SK-N-SH (cell line): Measurements from ENCODE around the gene COL25A1. TPM values are rescaled to one million over a fixed set of nuclear protein-coding genes. Genes with fewer than 3 reads are reported as not detected.

Experiments
- CTCF ChIA-PET: fragments of 300-600, 350-600 bp; formaldehyde crosslinking; extraction: SDS; loops from one replicate; lab custom pipeline; 2021; lab: Yijun Ruan, JAX
- POLR2A ChIA-PET: fragments of 350-600 bp; sonication (Branson Sonifier 250); formaldehyde crosslinking; extraction: SDS; loops from one replicate; lab custom pipeline; 2020; ENCODE audit warnings: antibody characterized with exemption, inconsistent platforms; lab: Yijun Ruan, JAX
- DNase-seq: peaks from one replicate; pipeline ENCODE4 v3.0.0; 2012
- H2AFZ ChIP-seq: fragments of 200-600 bp; sonication (generic); 2 replicates; pipeline ENCODE4 v1.8.1; 2016; ENCODE audit warnings: antibody characterized with exemption, mild to moderate bottlenecking, low read depth
- H3F3A ChIP-seq: fragments of 200-600 bp; sonication (generic); replicated peaks from 2 replicates; pipeline ENCODE3; 2016; ENCODE audit warnings: antibody characterized with exemption, mild to moderate bottlenecking; ENCODE audit not compliant: insufficient read depth
- H3K27ac ChIP-seq, 2 experiments: fragments of 200-500 bp in 1 of 2; fragments of 200-600 bp in 1 of 2; sonication (Bioruptor generic) in 1 of 2; sonication (generic), shearing (Covaris generic) in 1 of 2; 2 replicates each; pipeline versions ENCODE4 v1.5.1 to v1.6.1; 2014 to 2016; ENCODE audit warnings: low read depth in 2 of 2, inconsistent platforms in 1 of 2, low read length in 1 of 2, mild to moderate bottlenecking in 1 of 2, mixed read lengths in 1 of 2
- H3K27me3 ChIP-seq: fragments of 200-600 bp; sonication (generic), shearing (Covaris generic); 2 replicates; pipeline ENCODE4 v1.6.1; 2016; ENCODE audit warnings: mixed run types; ENCODE audit not compliant: insufficient read depth
- H3K36me3 ChIP-seq, 2 experiments: fragments of 200-500 bp in 1 of 2; fragments of 200-600 bp in 1 of 2; sonication (Bioruptor generic) in 1 of 2; sonication (generic) in 1 of 2; replicated peaks in 1 of 2; 2 replicates each; pipeline versions ENCODE3 to v1.5.1; 2014 to 2016; ENCODE audit warnings: low read length in 1 of 2, mild to moderate bottlenecking in 1 of 2; ENCODE audit not compliant: insufficient read depth in 2 of 2, control insufficient read depth in 1 of 2
- H3K4me1 ChIP-seq, 2 experiments: fragments of 200-500 bp in 1 of 2; fragments of 200-600 bp in 1 of 2; sonication (Bioruptor generic) in 1 of 2; sonication (generic), shearing (Covaris generic) in 1 of 2; 2 replicates each; pipeline versions ENCODE4 v1.5.1 to v1.6.1; 2014 to 2016; ENCODE audit warnings: low read depth in 1 of 2, low read length in 1 of 2, mixed run types in 1 of 2; ENCODE audit not compliant: insufficient read depth in 2 of 2, control insufficient read depth in 1 of 2
- H3K4me2 ChIP-seq: fragments of 200-600 bp; sonication (generic), shearing (Covaris generic); 2 replicates; pipeline ENCODE4 v1.6.1; 2017; ENCODE audit warnings: mixed run types
- H3K4me3 ChIP-seq, 2 experiments: fragments of 200-500 bp in 1 of 2; fragments of 200-600 bp in 1 of 2; sonication (Bioruptor generic) in 1 of 2; sonication (generic), shearing (Covaris generic) in 1 of 2; 2 replicates each; pipeline versions ENCODE4 v1.5.1 to v1.8.1; 2014 to 2016; ENCODE audit warnings: low read depth in 2 of 2, inconsistent platforms in 1 of 2, low read length in 1 of 2, mild to moderate bottlenecking in 1 of 2, mixed read lengths in 1 of 2, moderate library complexity in 1 of 2
- H3K79me2 ChIP-seq: fragments of 200-600 bp; sonication (generic); 2 replicates; pipeline ENCODE4 v1.8.1; 2017; ENCODE audit warnings: mild to moderate bottlenecking; ENCODE audit not compliant: insufficient read depth
- H3K9ac ChIP-seq: fragments of 200-600 bp; sonication (generic); 2 replicates; pipeline ENCODE4 v1.6.1; 2017; ENCODE audit warnings: mixed run types
- H3K9me2 ChIP-seq: fragments of 200-600 bp; sonication (generic); 2 replicates; pipeline ENCODE4 v1.6.1; 2017; ENCODE audit warnings: mixed run types
- H3K9me3 ChIP-seq: fragments of 200-600 bp; sonication (generic); 2 replicates; pipeline ENCODE4 v1.6.1; 2017; ENCODE audit warnings: mixed run types, mild to moderate bottlenecking, moderate library complexity
- H4K20me1 ChIP-seq: fragments of 200-600 bp; sonication (generic); 2 replicates; pipeline ENCODE4 v1.6.1; 2017; ENCODE audit warnings: mild to moderate bottlenecking, mixed run types; ENCODE audit not compliant: insufficient read depth
- CHD2 ChIP-seq: fragments of 150-350 bp; IDR thresholded peaks from 2 replicates; pipeline ENCODE4 v1.6.1; 2018; ENCODE audit warnings: low read length; ENCODE audit not compliant: partially characterized antibody
- CTCF ChIP-seq: fragments of 200-600 bp; sonication (generic); IDR thresholded peaks from 2 replicates; pipeline ENCODE4 v1.6.1; 2017; ENCODE audit warnings: antibody characterized with exemption, mild to moderate bottlenecking, moderate library complexity
- ELF1 ChIP-seq: IDR thresholded peaks from 2 replicates; pipeline ENCODE4 v1.4.0; 2012
- GABPA ChIP-seq: IDR thresholded peaks from 2 replicates; pipeline ENCODE4 v1.4.0; 2012; ENCODE audit warnings: low read depth, mild to moderate bottlenecking
- GATA2 ChIP-seq: sonication (generic); formaldehyde crosslinking; IDR thresholded peaks from 2 replicates; pipeline ENCODE4 v1.5.0; 2020; ENCODE audit warnings: mild to moderate bottlenecking, missing genetic modification reagents
- IRF3 ChIP-seq: fragments of 150-350 bp; IDR thresholded peaks from 2 replicates; pipeline ENCODE4 v1.6.1; 2016; ENCODE audit warnings: mild to moderate bottlenecking, low read depth, low read length
- JUND ChIP-seq: IDR thresholded peaks from 2 replicates; pipeline ENCODE4 v1.4.0; 2012
- MEF2A ChIP-seq: IDR thresholded peaks from 2 replicates; pipeline ENCODE4 v1.4.0; 2012; ENCODE audit warnings: low read depth, borderline replicate concordance
- MXI1 ChIP-seq: IDR thresholded peaks from 2 replicates; pipeline ENCODE4 v1.6.1; 2012; ENCODE audit warnings: mild to moderate bottlenecking, low read depth, low read length, improper control_type of control experiment
- PBX3 ChIP-seq: IDR thresholded peaks from 2 replicates; pipeline ENCODE4; 2012
- RCOR1 ChIP-seq: fragments of 150-350 bp; IDR thresholded peaks from 2 replicates; pipeline ENCODE4 v1.6.1; 2017; ENCODE audit warnings: antibody characterized with exemption, low read length
- RFX5 ChIP-seq: IDR thresholded peaks from 2 replicates; pipeline ENCODE4 v1.6.1; 2012; ENCODE audit warnings: mild to moderate bottlenecking, improper control_type of control experiment, low read length
- RXRA ChIP-seq: IDR thresholded peaks from 2 replicates; pipeline ENCODE4 v1.4.0; 2012; ENCODE audit warnings: low read depth, mild to moderate bottlenecking, borderline replicate concordance
- USF2 ChIP-seq: fragments of 150-350 bp; IDR thresholded peaks from 2 replicates; pipeline ENCODE4 v1.6.1; 2017; ENCODE audit warnings: antibody characterized with exemption, low read length, low read depth, borderline replicate concordance
- WGBS: methylation state at CpG from one replicate; pipeline ENCODE4 v1.1.6; 2017; ENCODE audit warnings: low lambda C conversion rate; 5-methylcytosine and 5-hydroxymethylcytosine counted together
- polyA plus RNA-seq, 3 experiments: library from polyadenylated mRNA; depleted of rRNA; stranded (reverse); fragments of >200 nt; gene quantifications; 2 replicates each; pipeline ENCODE4 v1.2.3, GENCODE V29; 2012

The COL25A1 gene
- polyA plus RNA-seq, 1 of the 3 experiments (the other 2 are of a cell fraction), result not detected

GRCh38 chr4:108953941-108954340, 348.5 kb downstream of the COL25A1 start:
- Histone ChIP-seq H3K36me3 (no peaks in the 10 kb centered on the region), H3K4me3 (no peak overlapping the region), H3K27ac (no peak overlapping the region), H3K9ac (no peak overlapping the region), H3K79me2 (no peaks in the 10 kb centered on the region), H4K20me1 (no peaks in the 10 kb centered on the region), H3K9me3 (no peaks in the 10 kb centered on the region), H3K9me2 (no peaks in the 10 kb centered on the region), H3K27me3 (no peaks in the 10 kb centered on the region; the same call in 1 of the 2 replicates), H3K4me2 (no peak overlapping the region), H3K4me1 (no peaks in the 10 kb centered on the region), H2AFZ (no peak overlapping the region), H3F3A (no peaks in the 10 kb centered on the region)
- no peak for DNase-seq
- WGBS, result under 1% methylated on average over 4 of the region's 4 CpGs
- ChIA-PET CTCF (no interaction called here), POLR2A (no interaction called here)
- TF ChIP-seq PBX3, result no peak
- no peak for TF ChIP-seq GATA2
- no peak for TF ChIP-seq ELF1
- no peak for TF ChIP-seq CHD2
- no peak for TF ChIP-seq MXI1
- TF ChIP-seq JUND, result no peak
- no peak for TF ChIP-seq MEF2A
- no peak for TF ChIP-seq CTCF
- TF ChIP-seq RFX5, result no peak
- TF ChIP-seq RCOR1, result no peak
- no peak for TF ChIP-seq IRF3
- no peak for TF ChIP-seq USF2
- TF ChIP-seq RXRA, result no peak
- no peak for TF ChIP-seq GABPA
